SKM-1 treated with dmso at 0.1 percent for 144 hours (cell line): ENCODE data around the gene KMT5C.
A peak's percentile ranks its signal among the peaks of the same experiment; 100 is the strongest.

Source experiments
- DNase-seq: peaks from one replicate; lab custom pipeline; 2025; ENCODE audit not compliant: unreplicated experiment; lab: John Stamatoyannopoulos, UW

The KMT5C gene

DNA sequence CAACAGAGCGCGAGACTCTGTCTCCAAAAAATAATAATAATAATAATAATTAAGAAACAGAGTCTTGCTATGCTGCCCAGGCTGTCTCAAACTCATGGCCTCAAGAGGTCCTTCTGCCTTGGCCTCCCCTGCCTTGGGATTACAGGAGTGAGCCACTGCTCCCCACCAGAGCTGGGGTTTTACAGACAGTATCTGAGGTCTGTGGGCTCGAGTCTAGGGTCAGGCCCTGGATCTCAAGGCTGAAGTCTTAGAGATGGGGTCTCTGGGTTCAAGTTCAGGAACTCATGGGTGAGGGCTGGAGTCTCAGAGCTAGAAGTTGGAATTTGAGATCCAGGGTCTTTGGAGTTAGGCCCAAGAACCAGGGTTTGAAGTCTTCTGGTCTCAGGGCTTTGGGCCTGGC lies 27.1 kb downstream of the KMT5C start:
- no peak for DNase-seq

DNA sequence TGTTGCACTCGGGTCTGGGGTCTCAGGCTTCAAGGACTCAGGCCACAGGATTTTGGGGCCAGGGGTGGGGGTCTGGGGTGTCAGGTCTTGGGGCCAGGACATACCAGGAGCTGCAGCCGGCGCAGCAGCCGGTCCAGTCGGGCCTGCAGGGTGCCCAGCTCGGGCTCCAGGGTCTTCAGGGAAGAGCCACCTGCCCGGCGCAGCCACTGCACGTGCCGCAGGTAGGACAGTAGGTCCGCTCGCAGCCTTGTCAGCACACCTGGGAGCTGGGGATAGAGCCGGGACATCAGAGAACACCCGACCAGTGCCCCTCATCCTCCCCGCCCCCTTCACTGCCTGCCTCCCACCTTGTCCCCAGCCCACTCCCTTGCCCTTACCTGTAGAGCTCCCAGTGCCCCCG lies 28.4 kb downstream of the KMT5C start:
- no peak for DNase-seq

DNA sequence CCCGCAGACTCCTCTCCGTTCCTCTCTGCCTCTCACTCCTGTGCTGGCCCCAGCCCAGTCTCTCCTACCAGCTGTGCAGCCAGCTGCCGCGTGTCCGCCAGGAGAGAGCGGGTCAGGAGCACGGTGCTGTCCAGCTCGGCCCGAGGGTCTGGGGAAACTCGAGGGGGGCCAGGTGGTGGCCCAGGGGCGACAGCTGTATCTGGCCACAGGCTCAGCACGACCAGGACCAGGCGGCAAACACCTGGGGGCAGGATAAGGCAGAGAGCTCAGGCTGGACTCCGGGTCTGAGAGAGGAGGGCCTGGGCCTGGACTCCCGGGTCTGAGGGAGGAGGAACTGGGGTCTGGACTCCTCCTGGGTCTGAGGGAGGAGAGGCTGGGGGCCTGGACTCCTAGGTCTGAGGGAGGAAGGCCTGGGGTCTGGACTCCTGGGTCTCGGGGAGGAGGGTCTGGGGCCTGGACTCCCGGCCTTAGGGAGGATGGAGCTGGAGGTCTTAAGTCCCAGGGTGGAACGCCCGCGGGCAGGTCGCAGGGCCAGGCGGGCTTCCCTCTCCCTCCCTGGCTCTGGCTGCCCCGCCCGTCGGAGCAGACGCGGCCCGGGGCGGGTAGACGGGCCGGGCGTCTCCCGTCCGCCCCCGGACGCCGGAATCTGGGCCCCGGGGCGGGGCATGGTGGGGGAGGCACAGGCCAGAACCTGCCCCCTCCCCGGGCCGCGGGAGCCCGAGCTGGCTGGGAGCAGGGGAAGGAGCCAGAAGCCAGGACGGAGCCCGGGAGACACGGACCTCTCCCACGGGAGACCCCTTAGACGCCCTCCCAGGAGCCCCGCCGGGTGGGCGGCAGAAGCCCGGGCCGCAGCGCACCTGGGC lies 29.3 kb downstream of the KMT5C start:
- DNase-seq = no peak

DNA sequence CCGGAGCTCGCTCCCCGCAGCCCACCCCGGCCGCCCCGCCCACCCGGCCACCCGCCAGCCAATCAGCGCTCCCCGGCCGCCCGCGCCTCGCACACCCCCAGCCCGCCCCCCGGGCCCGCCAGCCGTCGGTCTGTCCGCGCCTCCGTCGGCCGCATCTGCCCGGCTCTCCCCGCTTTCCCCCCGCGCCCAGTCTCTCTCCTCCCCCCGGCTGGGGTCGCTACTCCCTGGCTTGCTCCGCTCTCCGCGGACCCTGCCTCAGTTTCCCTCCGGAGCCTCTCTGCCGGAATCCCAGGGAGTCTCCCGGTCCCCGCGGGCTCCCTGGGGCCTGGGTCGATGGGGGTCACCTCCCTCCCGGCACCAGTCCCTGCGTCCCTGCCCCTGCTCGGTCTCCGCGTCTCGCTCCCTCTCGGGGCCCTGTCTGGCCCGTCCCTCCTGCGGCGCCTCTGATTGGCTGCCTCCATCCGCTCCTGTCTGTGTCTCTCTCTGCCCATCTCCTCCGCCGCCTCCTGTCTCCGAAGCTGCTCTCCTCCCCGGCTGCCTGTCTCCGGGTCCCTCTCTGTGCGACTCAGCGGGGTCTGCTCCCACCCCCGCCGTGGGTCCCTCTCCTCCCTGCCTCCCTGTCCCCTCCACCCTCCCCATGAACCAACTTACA lies 30.1 kb downstream of the KMT5C start:
- no peak for DNase-seq

DNA sequence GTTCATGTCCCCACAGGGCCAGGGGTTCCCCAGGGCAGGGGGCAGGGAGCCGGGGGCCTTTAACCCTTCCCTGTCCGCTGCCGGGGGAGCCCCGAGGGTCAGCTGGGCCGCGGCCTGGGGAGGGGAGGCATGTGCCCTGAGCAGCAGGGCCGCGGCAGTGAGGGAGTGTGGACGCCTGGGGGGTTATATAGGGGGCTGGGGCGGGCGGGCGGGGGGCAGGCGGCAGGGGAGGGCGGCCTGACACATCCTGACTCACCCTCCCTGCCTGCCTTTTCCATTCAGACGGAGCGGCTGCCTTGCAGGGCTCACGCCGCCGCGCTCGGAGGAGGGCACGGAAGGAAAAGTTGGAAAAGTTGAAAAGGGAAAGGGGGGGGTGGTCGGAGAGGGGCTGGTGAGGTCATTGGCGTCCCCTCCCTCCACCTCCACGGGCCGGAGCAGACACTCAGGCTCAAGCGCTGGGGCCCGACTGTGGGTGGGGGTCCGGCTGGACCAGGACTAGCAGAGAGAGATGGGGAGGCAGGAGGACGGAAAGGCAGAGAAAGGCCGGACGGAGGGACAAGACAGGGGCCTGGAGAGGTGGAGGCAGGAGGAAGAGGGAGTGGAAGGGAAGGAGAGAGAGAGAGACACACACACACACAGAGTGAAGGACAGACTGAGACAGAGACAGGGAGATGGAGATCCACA lies 30.8 kb downstream of the KMT5C start, which contains the start of gene IL11:
Gene IL11, minus strand, starts transcription at position 159 of the 684 bp plus-strand sequence. Its CDS starts 153 bp downstream, at position 6.
- no peak for DNase-seq

DNA sequence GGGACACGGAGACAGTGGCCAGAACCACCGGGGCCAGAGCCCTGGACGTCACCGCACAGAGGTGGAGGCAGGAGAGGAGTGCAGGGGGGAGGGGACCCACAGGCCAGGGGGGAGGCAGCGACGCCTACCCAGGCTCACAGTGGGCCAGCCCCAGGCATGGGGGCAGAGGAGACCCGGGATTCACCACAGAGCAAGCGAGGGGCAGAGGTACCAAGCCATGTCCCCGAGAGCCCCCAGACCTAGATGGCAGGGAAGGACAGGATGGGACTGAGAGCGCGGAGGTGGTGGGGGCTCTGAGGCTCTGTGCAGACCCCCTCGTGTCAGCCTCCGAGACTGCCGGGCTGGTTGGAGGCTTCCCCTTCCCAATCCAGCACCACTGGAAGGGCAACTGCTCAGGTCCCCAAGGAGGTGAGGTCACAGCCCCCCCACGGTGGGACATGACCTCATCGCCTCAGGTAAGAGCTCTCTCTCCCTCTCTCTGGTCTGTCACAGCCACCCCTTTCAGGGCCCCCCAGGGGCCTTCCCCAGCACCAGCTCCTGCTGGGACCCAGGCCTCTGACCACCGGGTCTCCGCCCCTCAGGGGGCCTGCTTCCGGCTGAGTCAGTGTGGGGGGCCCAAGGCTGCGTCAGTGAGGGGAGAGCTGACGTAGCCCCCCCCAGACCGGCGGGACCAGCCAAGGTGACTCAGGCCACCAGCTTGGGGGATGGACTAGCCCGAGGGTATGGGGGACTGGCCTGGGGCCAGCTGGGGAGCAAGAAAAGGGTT lies 32.8 kb downstream of the KMT5C start:
- DNase-seq = no peak

DNA sequence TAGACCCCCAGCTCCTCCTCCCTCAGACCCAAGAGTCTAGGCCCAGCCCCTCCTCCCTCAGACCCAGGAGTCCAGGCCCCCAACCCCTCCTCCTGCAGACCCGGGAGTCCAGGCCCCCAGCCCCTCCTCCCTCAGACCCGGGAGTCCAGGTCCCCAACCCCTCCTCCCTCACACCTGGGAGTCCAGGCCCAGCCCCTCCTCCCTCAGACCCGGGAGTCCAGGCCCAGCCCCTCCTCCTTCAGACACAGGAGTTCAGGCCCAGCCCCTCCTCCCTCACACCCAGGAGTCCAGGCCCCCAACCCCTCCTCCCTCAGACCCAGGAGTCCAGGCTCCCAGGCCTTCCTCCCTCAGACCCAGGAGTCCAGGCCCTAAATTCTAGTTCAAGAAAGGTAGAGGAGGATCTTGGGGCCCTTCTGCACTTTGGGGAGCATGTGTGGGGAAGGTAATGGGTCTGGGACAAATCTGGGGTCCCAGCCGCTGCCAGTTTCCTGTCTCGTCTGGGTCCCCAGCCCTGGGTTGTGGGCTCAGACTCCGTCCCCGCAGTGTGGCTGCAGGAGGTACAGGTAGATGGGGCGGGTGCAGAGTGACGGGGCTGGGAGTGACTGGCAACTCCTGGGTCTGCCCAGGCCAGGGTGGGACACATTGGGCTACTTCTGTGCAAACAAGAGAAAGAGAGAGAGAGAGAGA lies 33.8 kb downstream of the KMT5C start:
- no peak for DNase-seq

DNA sequence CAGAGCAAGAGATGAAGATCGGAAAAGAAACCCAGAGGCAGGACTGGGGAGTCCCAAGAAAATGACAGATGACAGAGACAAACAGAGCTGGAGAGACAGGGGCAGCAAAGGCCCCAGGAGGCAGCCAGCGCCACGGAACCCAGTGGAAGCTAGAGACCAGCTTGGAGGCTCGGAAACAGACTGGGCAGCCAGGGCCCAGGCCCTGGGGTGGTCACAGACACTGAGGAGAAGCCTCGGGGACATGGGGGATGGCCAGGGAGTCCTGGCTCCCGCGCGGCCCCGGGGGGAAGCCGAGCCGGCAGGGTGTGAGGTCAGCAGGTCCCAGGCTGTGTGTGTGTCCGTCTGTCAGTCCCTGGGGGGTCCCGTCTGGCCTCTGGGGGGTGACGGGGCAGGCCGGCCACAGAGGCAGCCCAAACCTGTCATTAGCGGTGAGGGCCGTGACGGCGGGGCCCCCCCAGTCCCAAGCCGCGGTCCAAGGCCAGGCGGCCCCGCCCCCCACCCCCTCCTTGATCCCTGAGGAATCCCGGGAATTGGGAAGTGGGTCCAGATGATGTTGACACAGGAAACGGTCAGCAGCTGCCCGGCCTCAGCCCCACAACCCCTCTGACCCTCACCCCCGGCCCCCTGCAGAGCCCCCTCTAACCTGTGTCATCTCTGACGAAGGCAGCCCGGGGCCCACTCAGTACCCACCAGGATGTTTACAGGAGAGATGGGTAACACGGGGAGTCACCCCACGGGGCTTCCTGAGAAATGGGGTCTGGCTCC lies 34.5 kb downstream of the KMT5C start:
- DNase-seq = no peak

DNA sequence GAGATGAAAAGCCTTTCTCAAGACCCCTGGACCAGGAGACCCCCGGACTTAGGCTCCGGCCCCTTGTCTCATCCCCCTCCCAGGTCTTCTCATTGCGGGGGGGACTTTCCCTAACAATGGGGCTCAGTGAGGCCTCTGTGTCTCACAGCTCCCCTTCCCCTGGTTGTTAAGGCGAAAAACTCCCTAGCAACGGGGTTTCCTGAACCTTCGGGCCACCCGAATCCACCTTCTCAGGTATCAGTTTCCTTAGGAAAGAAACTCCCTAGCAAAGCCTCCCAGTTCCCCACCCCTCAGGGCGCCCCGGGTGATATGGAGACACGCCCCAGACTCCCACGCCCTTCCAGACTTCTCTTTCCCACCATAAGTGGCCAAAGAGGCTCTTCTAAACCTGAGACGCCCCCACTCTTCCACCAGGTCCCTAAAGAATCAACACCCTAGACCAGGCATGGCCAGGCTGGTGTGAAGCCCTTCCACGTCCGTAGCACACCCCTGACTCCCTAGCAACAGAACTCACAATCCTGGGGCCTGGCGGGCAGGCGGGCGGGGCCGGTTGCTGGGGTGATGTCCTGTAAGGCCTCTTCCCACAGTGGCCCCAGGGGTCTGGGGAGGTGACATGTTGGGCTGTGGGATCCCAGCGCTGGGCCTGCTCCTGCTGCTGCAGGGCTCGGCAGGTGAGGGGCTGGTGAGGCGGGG lies 36.7 kb downstream of the KMT5C start, which contains the start of gene TMEM190:
Gene TMEM190, plus strand, starts transcription at position 586 of the 693 bp plus-strand sequence. Its CDS starts 28 bp downstream, at position 614.
- no peak for DNase-seq

DNA sequence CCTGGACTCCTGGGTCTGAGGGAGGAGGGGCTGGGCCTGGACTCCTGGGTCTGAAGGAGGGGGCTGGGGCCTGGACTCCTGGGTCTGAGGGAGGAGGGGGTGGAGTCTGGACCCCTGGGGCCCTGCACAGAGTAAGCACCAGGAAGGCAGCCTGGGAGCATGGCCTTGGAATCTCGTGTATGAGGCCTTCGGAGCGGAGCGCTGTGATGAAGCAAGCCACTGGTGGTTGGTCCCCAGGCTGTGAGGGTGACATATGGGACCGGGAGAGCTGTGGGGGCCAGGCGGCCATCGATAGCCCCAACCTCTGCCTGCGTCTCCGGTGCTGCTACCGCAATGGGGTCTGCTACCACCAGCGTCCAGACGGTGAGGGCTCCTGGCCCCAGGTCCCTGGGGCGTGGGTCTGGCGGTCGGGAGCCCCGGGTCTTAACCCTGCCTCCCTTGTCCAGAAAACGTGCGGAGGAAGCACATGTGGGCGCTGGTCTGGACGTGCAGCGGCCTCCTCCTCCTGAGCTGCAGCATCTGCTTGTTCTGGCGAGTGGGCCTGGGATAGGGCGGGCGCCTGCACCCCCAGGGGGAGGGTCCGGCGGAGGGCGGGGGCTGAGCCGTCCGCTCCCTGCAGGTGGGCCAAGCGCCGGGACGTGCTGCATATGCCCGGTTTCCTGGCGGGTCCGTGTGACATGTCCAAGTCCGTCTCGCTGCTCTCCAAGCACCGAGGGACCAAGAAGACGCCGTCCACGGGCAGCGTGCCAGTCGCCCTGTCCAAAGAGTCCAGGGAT lies 37.9 kb downstream of the KMT5C start:
- DNase-seq = no peak

DNA sequence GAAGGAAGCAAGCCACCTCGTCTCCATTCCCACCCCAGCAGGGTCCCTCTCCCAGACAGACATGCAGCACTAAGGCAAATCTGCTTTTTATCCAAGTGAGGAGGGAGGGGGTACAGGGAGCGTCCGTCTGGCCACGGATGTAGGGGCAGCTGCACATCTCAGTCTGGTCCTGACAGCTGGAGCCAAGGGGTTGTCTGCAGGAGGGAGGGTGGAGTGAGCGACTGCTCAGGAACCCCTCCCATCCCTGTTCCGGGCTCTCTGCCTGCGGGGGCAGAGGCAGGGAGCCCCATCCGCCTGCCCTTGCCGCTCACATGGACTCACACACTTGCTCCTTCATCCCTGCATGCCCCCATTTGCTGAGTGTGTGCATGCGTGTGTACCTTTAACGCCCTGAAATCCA lies 39.5 kb downstream of the KMT5C start:
- no peak for DNase-seq

DNA sequence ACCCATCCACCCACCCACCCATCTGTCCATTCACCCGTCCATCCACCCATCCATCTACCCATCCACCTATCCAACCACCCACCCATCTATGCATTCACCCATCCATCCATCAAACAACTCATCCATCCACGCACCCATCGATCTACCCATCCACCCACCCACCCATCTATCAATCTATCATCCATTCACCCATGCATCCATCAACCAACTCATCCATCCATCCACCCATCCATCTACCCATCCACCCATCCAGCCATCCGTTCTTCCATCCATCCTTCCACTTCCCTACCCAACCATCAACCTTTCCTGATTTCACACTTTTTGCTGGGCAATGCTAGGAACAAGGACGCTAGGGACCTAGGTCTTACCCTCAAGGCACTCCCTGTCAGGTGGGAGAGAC lies 42.3 kb downstream of the KMT5C start:
- DNase-seq = no peak

DNA sequence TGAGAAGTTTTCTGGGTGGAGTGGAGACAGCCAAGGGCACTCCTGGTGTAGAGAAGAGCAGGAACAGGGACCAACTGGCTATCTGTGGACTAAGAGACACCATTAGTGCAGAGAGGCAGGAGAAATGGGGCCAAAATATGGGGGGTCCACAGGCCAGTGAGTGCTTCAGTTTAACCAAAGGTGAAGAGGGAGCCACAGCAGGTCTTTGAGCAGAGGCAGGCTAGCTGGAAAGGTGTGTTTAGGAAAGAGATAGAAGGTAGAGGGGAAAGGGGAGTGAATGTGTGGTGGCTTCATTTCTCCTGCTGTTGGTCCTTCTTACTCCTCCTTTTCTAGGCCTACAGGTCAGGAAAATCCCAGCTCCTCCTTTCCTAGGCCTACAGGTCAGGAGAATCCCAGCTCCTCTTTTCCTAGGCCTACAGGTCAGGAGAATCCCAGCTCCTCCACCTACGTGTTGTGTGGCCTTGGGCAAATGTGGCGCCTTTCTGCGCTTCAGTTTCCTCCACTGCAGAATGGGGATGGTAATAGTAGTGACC lies 42.9 kb downstream of the KMT5C start:
- no peak for DNase-seq

DNA sequence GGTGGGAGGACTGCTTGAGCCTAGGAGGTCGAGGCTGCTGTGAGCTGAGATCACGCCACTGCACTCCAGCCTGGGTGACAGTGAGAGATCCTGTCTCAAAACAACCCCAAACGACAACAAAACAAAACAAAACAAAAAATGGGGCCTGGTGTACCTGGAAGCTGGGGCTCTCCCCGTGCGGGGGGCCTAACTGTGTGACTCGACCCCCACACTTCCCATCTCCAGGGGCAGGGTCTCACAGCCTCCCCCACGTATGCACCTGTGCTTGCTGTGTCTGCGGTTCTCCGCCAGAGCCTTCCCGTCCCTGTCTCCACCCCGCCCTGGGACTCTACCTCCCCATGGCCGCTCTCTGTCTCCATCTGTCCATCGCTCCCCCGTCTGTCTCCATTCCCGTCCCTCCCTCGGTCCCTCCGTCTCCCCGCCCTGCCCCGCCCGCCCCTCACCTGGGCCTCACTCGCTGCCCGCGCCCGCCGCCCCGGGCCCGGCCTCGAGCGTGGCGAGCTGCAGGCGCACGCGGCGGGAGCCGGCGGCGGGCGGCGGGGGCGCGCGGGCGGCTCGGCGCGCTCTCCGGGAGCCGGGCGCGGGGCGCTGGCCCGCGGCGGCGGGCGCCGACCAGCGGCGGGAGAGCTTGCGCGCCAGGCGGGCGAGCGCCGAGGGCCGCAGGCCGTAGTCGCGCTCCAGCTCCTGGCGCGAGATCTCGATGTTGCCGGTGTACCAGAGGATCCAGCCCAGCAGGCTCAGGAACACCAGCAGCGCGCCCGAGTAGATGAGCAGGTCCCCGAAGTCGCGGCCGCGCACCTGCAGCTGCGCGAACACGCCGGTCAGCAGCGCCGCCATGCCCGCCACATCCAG lies 43.8 kb downstream of the KMT5C start:
- peak; percentile 28 for DNase-seq

DNA sequence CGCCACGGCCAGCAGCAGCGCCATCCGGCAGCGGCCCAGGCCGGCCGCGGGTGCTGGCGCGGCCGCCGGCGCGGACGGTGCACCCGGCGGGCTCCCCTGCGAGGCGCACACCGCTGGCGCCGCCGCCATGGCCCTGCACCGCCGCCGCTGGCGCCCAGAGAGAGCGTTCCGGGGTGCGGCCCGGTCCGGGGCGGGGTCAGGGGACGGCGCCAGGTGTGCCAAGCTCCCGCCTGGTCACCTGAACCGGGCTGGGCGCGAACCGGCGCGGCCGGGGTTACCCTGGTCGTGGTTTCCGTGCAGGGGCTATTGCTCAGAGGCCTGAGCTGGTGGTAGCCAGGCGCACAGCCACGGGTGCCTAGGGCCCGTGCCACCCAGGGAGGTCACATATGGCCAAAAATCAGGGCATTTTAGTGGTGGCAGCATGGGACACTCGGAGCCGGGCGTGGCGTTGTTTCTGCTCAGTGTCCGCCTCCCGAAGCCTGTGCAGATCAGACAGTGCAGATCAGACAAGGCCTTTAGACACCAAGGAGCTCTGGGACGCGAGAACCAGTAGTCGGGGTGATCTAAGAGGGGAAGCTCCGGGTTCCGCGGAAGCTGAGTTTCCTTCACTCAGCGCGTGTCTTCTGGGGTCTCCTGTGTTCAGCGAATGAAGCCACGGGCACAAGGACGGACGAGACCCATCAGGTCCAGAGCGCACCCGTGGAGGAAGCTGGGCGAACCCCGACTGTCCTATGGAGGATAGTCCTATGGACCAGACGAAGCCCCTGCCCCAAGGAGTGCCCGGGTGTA lies 44.6 kb downstream of the KMT5C start, which contains the start of gene TMEM238:
Gene TMEM238, minus strand, starts transcription at position 162 of the 789 bp plus-strand sequence. Its CDS starts 33 bp downstream, at position 129.
- no peak for DNase-seq
